Cardiac septum (tissue), 1 donor: ENCODE data around the gene PPP3R2. TPM values are rescaled to one million over a fixed set of nuclear protein-coding genes. Genes with fewer than 3 reads are reported as not detected.

Source experiments
- DNase-seq: peaks from one replicate; pipeline ENCODE4 v3.0.0-alpha.2; 2020; ENCODE audit warnings: low spot score
- intact Hi-C: fragments of 100-400 bp; cut with DNase I; formaldehyde crosslinking; loops from one replicate; pipeline ENCODE4 v1.14.0; 2022
- total RNA-seq: library from RNA; stranded (reverse); fragmentation: NEBNext Ultra II Directional; extraction: Animal tissue kit (Norgen Biotek cat#: 25700); gene quantifications from one replicate; pipeline ENCODE4 v1.2.1, GENCODE V29; 2021
- donor health status: DM: no; HTN: no; CAD: no.

The PPP3R2 gene
- total RNA-seq, 1 donor from 2014 or later: not detected

GRCh38 chr9:101543098-101543735 is 51.6 kb downstream of the PPP3R2 start:
- no peak for DNase-seq
- intact Hi-C loops: no loop called here

Other genes starting within 250 kb of the PPP3R2 start
- 0.22 TPM for gene BAAT, start 210.0 kb downstream of the PPP3R2 start, total RNA-seq
- gene MRPL50, start 196.4 kb downstream of the PPP3R2 start, total RNA-seq: 14.1 TPM
- gene ZNF189, start 196.1 kb downstream of the PPP3R2 start, total RNA-seq: 18.8 TPM
- gene ALDOB, start 159.2 kb downstream of the PPP3R2 start, total RNA-seq: 0.13 TPM
- 58.4 TPM for gene RNF20, start 61.1 kb downstream of the PPP3R2 start, total RNA-seq
- gene GRIN3A, start 143.7 kb upstream of the PPP3R2 start, total RNA-seq: 0.11 TPM